Measurements from ENCODE around the gene INIP.

- TF ChIP-seq EZH2phosphoT487 (IDR thresholded peaks at IDR 0.05; ENCODE audit: borderline replicate concordance) (no peak), CTCF (conservative IDR thresholded peaks at IDR 0.05; ENCODE audit: low read length) (no peak)
Observed at GRCh38 chr9:112659906-112660305, 58.0 kb downstream of the INIP start.
